Stomach (tissue), 4 donors: ENCODE results near the gene MBOAT2.

Experiments used
- POLR2A ChIP-seq, 4 donors: fragments of 450-650 bp; IDR thresholded peaks; one replicate each; pipeline ENCODE4 v1.6.1; 2016; ENCODE audit warnings: antibody characterized with exemption in 4 of 4, control low read depth in 2 of 4, mild to moderate bottlenecking in 1 of 4, moderate library complexity in 1 of 4
- TF ChIP-seq, protein P1 (sequence below), 7 experiments: fragments of 450-650 bp in 4 of 7; fragments of 200-600 bp in 3 of 7; sonication (generic) in 3 of 7; IDR thresholded peaks; one replicate each; pipeline ENCODE4 v1.5.1; 2016 to 2019; ENCODE audit warnings: antibody characterized with exemption in 7 of 7, control low read depth in 2 of 7, mild to moderate bottlenecking in 1 of 7

DNA sequence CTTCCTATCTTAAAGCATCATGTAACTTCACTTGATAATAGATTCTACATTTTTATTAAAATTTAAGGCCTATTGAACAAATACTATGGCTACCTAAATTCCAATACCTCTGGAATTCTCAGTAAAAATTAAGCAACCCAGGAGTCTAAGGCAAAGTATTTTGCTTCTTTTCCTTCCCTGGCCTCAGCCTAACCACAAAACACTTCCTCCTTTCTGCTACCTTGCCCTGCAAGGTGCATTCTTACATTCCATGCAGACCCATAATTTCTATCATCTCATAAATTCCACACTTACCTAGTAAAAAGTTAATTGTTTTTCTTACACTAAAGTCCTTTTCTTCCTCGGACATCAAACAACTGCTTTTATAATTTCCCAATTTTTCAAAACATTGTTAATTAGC lies 3.7 kb downstream of the MBOAT2 start:
- TF ChIP-seq, protein P1, sequence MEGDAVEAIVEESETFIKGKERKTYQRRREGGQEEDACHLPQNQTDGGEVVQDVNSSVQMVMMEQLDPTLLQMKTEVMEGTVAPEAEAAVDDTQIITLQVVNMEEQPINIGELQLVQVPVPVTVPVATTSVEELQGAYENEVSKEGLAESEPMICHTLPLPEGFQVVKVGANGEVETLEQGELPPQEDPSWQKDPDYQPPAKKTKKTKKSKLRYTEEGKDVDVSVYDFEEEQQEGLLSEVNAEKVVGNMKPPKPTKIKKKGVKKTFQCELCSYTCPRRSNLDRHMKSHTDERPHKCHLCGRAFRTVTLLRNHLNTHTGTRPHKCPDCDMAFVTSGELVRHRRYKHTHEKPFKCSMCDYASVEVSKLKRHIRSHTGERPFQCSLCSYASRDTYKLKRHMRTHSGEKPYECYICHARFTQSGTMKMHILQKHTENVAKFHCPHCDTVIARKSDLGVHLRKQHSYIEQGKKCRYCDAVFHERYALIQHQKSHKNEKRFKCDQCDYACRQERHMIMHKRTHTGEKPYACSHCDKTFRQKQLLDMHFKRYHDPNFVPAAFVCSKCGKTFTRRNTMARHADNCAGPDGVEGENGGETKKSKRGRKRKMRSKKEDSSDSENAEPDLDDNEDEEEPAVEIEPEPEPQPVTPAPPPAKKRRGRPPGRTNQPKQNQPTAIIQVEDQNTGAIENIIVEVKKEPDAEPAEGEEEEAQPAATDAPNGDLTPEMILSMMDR (IDR thresholded peaks at IDR 0.05), result no peak
- no peak for TF ChIP-seq POLR2A (IDR thresholded peaks at IDR 0.05)
